Inferior parietal cortex (tissue), 1 donor: ENCODE data around the gene UBE2I.
A peak's percentile ranks its signal among the peaks of the same experiment; 100 is the strongest.

Experiments
- DNase-seq: peaks from one replicate; pipeline ENCODE4 v3.0.0-alpha.2; 2016; ENCODE audit errors: extremely low spot score

Gene UBE2I

GRCh38 chr16:1343428-1344242 lies 34.2 kb downstream of the UBE2I start:
- no peak for DNase-seq

- DNase-seq, result no peak
Observed at GRCh38 chr16:1344499-1344898, 35.1 kb downstream of the UBE2I start.

GRCh38 chr16:1345087-1345486 lies 35.7 kb downstream of the UBE2I start:
- no peak for DNase-seq

GRCh38 chr16:1345651-1346421 lies 36.4 kb downstream of the UBE2I start:
- DNase-seq, result no peak

- no peak for DNase-seq
Observed at GRCh38 chr16:1346422-1347285, 37.2 kb downstream of the UBE2I start.

GRCh38 chr16:1347286-1347855 lies 37.9 kb downstream of the UBE2I start:
- no peak for DNase-seq

- DNase-seq, result no peak
Observed at GRCh38 chr16:1347962-1348361, 38.5 kb downstream of the UBE2I start.

- DNase-seq, result no peak
Observed at GRCh38 chr16:1348441-1348840, 39.0 kb downstream of the UBE2I start.

- no peak for DNase-seq
Observed at GRCh38 chr16:1348926-1349325, 39.5 kb downstream of the UBE2I start.

- no peak for DNase-seq
Observed at GRCh38 chr16:1349351-1349750, 39.9 kb downstream of the UBE2I start.

- no peak for DNase-seq
Observed at GRCh38 chr16:1349951-1350350, 40.5 kb downstream of the UBE2I start.

- DNase-seq, result no peak
Observed at GRCh38 chr16:1350691-1351090, 41.3 kb downstream of the UBE2I start.

GRCh38 chr16:1351215-1351581 lies 41.8 kb downstream of the UBE2I start:
- DNase-seq, result no peak

- peak; percentile 87 for DNase-seq
Observed at GRCh38 chr16:1351582-1352362, 42.3 kb downstream of the UBE2I start, which contains the start of the genes GNPTG and TSR3. Gene GNPTG (plus strand): TSS chr16:1351931. CDS start chr16:1351966, 35 bp downstream. Gene TSR3 (minus strand): TSS chr16:1351878. CDS start chr16:1351804, 74 bp downstream.

- no peak for DNase-seq
Observed at GRCh38 chr16:1354815-1355540, 45.5 kb downstream of the UBE2I start.

GRCh38 chr16:1355591-1355990 lies 46.2 kb downstream of the UBE2I start:
- DNase-seq, result no peak

GRCh38 chr16:1356061-1356900 lies 46.8 kb downstream of the UBE2I start:
- DNase-seq, result no peak

GRCh38 chr16:1357906-1358566 lies 48.6 kb downstream of the UBE2I start:
- no peak for DNase-seq
